ENCODE measurements around the gene CASKIN2. TPM values are rescaled to one million over a fixed set of nuclear protein-coding genes. Genes with fewer than 3 reads are reported as not detected.

The CASKIN2 gene, protein sequence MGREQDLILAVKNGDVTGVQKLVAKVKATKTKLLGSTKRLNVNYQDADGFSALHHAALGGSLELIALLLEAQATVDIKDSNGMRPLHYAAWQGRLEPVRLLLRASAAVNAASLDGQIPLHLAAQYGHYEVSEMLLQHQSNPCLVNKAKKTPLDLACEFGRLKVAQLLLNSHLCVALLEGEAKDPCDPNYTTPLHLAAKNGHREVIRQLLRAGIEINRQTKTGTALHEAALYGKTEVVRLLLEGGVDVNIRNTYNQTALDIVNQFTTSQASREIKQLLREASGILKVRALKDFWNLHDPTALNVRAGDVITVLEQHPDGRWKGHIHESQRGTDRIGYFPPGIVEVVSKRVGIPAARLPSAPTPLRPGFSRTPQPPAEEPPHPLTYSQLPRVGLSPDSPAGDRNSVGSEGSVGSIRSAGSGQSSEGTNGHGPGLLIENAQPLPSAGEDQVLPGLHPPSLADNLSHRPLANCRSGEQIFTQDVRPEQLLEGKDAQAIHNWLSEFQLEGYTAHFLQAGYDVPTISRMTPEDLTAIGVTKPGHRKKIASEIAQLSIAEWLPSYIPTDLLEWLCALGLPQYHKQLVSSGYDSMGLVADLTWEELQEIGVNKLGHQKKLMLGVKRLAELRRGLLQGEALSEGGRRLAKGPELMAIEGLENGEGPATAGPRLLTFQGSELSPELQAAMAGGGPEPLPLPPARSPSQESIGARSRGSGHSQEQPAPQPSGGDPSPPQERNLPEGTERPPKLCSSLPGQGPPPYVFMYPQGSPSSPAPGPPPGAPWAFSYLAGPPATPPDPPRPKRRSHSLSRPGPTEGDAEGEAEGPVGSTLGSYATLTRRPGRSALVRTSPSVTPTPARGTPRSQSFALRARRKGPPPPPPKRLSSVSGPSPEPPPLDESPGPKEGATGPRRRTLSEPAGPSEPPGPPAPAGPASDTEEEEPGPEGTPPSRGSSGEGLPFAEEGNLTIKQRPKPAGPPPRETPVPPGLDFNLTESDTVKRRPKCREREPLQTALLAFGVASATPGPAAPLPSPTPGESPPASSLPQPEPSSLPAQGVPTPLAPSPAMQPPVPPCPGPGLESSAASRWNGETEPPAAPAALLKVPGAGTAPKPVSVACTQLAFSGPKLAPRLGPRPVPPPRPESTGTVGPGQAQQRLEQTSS (N-terminal part only)
- polyA plus RNA-seq (2012; ENCODE audit: insufficient read depth, insufficient read length), result 11.1 TPM

DNA sequence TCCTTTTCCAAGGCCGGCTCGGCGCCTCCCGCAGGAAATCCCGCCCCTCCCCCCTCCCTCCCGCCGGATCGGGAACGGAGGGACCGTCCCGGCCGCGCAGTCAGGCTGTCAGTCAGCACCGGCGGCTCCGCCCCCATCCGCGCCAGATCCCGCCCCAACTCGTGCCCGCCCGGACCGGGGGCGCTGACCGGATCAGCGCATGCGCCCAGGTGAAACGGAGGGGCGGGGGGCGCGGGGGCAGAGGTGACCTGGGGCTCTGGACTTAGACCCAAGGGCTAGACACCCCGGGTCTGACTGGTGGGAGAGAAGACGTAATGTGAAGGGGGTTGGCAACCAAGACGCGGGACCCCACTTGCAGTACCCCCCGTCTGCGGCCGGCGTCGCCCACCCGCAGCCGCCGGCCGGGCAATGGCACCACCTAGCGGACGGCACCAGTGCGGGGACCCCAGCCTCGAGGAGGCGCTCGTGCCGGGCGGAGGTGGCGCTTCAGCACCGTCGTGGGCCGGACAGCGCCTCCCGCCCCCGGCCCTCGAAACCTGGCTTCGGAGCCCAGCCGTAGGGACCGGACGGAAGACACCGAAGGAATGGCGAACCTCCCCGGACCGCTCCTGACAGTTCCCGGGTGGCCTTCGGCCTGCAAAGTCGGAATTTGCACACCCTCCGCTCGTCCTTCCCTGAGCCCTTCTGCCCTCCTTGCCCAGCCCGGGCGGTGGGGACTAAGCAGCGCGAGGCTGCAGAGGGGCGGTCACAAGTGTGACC lies at the start of gene CASKIN2:
Gene CASKIN2, minus strand, starts transcription at position 42 of the 759 bp plus-strand sequence. CDS start 1,733 bp downstream, outside the sequence.
- peak; percentile 72 for DNase-seq (ENCODE audit: low read depth, low spot score)
- H3K4me3 ChIP-seq (ENCODE audit: low read length), result peak within 1 kb of the TSS; percentile 79

DNA sequence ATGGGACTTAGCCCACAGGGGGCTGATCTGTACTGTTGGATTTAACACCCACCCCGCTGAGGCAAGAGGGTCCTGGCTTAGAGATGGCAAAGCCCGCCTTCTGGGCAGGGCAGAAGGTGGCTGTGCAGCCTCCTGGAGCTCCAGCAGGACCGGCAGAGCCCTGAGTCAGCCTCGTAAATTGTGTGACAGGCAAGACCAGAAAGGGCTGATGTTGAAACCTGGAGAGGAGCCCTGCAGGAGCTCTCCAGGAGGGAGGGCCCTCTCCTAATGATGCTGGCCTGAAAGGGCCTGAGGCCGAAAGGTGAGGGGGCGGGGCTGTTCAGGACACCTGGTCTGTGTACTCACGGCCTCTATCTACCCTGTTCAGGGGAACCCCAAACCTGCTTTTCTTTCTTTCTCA lies 49.7 kb upstream of the CASKIN2 start:
- no peak overlapping the region for H3K4me3 ChIP-seq (ENCODE audit: low read length)
- no peak for DNase-seq (ENCODE audit: low read depth, low spot score)

DNA sequence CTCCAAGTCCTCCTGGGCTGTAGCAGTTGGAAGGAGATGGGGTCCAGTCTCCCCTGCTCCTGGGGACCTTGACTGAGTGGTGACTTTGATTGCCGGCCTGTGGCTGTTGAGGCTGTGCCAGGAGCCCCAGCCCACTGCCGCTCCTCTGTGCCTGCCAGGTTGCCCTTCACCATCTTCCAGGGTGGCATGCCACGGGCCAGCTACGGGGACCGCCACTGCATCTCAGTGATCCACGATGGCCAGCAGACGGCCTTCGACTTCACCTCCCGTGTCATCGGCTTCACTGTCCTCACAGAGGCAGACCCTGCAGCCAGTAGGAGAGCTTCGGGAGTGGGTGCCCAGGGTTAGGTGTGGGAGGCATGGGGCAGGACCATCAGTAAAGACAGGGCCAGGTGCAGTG lies 48.9 kb upstream of the CASKIN2 start:
- no peak for DNase-seq (ENCODE audit: low read depth, low spot score)
- no peak overlapping the region for H3K4me3 ChIP-seq (ENCODE audit: low read length)

DNA sequence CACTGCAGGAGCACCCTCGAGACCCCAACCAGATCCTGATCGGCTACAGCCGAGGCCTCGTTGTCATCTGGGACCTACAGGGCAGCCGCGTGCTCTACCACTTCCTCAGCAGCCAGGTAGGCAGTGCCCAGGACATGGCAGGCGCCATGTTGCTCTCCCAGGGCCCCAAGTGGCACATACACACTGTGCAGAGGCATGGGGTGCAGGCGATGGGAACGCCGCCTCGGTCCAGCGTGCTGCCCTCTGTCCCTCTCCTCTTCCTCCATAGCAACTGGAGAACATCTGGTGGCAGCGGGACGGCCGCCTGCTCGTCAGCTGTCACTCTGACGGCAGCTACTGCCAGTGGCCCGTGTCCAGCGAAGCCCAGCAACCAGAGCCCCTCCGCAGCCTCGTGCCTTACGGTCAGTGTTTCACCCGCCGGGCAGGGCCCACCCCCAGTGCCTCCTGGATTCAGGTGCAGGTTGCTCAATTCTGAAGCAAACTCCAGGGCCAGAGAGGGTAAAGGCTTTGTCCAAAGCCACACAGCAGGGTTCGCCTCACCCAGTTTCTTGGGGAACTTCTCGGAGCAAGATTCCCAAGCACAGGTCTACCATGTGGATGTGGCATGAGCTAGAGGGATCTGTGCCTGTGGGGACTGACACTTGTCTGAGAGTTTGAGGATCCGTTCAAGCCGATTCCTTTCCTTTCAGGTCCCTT lies 47.9 kb upstream of the CASKIN2 start:
- no peak for DNase-seq (ENCODE audit: low read depth, low spot score)
- H3K4me3 ChIP-seq (ENCODE audit: low read length), result no peak overlapping the region

DNA sequence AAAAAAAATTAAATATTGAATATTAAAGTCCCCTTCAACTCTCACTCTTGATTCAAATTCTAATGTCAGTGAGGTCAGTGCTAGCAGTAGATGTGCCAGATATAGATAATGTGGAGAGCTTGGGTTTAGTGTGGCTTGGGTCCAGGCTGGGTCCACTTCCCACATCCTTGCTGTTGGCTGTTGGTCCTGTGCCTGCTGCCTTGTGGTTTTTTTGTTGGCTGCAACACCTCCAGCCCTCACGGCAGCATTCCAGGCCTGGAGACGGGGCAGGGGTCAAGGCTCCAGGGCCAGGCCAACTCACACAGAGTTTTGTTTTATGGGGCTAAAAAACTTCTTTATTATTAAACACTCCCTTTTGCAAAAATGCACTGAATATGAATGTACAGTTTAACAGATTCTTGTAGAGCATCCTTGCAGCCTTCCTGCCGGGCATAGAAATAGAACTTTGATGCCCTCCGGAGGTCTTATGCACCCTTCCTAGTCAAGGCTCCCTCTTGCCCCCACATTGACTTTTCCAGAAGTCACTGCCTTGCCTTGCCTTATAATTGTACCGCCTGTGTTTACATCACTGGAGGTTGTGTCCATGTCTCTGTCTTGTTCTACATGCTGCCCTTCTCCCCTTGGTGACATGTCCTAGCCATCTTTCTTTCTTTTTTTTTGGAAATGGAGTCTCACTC lies 46.7 kb upstream of the CASKIN2 start:
- no peak for DNase-seq (ENCODE audit: low read depth, low spot score)
- no peak overlapping the region for H3K4me3 ChIP-seq (ENCODE audit: low read length)

DNA sequence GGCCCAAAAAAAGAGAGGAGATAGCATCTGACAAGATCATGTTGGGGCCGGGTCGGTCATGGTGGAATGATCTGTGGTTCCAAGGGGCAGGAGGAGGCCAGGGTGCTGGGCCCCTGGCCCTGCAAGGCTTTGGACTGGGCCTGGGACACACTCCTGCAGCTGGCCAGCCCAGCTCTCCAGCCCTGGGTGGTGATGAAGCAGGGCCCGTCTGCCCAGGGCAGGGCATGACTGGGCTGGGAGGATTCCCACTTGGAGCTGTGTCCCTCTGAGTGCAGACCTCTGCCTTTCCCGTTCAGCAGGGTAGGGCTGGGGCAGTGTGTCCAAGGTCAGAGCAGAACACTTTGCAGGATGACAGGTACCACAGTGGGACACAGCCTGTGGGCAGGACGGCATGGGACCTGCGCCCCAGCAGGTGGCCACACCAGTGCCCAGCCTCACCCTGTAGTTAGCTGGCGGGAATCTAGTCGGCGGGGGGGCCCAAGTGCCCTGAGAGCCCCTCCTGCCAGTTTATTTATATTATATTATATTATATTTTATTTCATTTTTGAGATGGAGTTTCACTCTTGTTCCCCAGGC lies 44.7 kb upstream of the CASKIN2 start:
- DNase-seq (ENCODE audit: low read depth, low spot score), result no peak
- H3K4me3 ChIP-seq (ENCODE audit: low read length), result no peak overlapping the region

DNA sequence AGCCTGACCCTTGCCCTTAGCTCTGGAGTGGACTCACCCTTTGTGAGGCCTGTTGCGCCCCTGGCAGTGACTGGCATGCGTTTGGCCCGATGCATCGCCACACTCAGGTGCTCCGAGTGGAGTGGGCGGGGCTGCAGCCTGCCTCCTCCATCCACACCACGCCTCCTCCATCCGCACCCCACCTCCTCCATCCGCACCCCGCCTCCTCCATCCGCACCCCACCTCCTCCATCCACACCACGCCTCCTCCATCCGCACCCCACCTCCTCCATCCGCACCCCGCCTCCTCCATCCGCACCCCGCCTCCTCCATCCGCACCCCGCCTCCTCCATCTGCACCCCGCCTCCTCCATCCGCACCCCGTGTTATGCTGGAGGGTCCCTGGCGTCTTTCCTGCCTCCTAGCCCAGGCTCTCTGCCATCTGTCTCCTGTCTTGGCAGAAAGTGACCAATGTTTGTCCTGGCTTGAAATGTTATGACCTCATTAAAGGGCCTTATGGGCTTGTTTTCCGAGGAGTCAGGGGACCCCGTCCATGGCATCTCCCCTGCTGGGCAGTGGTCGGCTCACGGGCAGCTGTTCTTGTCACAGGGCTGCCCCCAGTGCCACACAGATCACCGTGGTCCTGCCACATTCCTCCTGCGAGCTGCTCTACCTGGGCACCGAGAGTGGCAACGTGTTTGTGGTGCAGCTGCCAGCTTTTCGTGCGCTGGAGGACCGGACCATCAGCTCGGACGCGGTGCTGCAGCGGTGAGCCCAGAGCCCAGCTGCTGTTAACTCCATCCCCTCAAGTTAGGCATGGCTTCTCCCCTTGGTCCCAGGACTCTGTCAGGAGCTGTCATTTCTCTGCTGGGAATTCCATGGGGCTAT lies 43.6 kb upstream of the CASKIN2 start:
- no peak for DNase-seq (ENCODE audit: low read depth, low spot score)

DNA sequence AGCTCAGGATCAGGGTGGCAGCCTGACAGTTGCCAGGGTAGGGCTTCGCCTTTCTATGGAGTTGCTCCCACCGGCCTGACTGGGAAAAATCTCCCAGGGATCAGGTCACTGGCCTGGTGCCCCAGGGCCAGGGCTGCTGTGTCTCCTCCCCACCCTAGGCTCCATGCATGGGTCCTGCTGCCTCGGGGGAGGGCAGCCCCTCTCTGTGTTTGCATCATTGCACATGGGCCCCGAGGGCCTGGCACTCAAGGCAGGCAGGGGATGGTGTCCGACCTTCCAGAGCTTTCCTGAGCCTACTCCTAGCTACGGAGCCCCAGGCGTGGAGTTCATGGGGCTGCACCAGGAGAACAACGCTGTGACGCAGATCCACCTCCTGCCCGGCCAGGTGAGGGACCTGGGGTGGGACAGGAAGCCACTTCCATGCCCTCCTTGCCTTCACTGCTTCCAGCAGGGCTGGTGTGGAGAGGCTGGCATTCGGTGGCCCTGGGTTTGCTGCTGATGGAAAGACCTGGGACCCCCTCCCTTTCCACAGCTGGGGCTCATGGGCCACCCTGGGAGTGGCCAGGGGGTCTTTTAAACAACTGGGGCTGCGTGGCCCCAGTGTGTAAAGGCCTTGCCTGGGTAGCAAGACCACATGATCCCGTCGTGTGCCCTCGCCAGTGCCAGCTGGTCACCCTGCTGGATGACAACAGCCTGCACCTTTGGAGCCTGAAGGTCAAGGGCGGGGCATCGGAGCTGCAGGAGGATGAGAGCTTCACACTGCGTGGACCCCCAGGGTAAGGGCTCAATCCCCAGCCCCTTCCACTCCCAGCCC lies 42.7 kb upstream of the CASKIN2 start:
- no peak for DNase-seq (ENCODE audit: low read depth, low spot score)

More for the DNA sequence above, 43.6 kb upstream of the CASKIN2 start:
- H3K4me3 ChIP-seq (ENCODE audit: low read length), result no peak overlapping the region

DNA sequence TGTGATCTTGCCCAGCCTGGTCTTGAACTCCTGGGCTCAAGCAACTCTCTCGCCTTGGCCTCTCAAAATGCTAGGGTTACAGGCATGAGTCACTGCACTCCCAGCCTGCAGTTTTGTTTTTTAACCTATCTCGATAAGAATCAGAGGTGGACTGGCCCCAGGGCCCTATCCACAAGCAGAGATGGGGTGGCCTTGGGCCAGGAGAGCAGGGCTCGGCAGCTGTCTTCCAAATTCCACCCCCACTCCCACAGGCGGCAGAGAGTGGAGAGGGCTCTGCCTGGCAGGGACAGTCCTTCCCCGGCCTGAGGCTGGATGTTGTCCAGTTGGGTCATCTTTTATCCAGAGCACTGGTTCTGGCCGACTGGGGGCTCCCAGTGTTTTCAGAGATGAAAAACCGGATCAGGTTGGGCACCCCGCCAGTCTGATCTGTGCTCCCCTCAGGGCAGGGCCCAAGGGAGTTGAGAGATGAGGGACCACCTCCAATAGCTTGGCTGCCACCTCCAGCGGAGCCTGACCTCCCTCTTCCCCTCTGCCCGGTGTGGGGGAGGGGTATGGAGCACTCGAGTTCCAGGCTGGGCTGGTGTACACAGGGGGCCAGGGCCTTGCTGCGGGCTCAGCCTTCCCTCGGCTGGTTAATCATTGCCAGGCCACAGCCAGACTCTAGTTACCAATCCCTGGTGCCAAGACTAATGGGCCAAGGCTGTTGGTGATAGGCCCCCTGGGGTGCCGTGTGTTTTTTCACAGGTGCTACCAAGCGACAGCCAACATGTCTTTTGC lies 41.9 kb upstream of the CASKIN2 start:
- no peak for DNase-seq (ENCODE audit: low read depth, low spot score)
- no peak overlapping the region for H3K4me3 ChIP-seq (ENCODE audit: low read length)

More for the DNA sequence above, 42.7 kb upstream of the CASKIN2 start:
- H3K4me3 ChIP-seq (ENCODE audit: low read length), result no peak overlapping the region

DNA sequence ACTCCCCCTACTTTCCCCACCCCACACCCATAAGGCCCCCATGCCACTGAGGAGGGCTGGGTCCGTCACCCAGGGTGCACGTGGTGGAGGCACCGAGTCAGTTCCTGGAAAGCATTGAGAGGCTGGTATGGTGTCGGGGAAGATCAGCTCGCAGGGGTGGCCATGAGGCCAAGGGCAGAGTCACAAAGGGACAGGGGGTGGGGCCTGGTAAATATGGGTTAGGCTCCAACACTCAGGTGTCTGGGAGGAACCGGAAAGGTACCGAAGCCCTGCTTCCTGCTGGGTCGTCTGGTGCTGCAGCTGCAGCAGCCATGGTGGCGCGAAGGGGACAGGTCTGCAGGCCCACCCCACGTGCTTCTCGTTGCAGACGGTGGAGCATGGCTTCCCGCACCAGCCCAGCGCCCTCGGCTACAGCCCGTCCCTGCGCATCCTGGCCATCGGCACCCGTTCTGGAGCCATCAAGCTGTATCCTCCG lies 40.4 kb upstream of the CASKIN2 start:
- DNase-seq (ENCODE audit: low read depth, low spot score), result no peak
- no peak overlapping the region for H3K4me3 ChIP-seq (ENCODE audit: low read length)

DNA sequence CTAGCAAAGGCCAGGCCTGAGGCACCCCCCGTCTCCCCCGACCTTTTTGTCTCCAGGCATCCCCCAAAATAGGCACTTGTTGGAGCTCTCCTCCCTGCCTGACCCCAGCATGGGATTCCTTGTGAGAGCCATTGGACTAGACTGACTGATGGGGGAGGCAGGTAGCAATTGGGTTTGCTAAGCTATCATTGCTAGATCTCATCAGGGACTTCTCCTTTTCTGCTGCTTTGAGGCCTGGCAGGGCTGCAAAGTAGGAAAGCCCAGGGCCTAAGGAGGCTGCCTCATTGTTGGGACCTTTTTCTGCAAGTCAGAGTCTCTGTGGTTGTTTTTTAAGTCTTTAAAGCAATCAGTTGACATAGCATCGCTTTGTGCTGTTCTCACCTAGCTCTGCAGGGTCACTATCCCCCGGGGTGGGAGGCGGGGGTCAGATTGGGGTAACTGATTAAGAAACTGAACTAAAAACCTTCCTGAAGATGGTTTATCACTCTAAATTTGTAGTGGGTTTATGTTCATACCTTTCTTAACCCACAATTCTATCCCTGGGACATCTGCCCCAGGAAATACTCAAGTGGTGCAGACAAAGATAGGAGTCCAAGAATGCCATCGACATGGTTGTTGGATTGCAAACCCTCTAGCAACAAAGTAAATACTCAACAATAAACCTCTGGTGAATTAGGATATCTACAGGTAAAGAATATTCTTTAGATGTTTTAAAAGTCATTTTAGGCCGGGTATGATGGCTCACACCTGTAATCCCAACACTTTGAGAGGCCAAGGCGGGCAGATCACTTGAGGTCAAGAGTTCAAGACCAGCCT lies 38.2 kb upstream of the CASKIN2 start:
- H3K4me3 ChIP-seq (ENCODE audit: low read length), result no peak overlapping the region
- DNase-seq (ENCODE audit: low read depth, low spot score), result no peak

DNA sequence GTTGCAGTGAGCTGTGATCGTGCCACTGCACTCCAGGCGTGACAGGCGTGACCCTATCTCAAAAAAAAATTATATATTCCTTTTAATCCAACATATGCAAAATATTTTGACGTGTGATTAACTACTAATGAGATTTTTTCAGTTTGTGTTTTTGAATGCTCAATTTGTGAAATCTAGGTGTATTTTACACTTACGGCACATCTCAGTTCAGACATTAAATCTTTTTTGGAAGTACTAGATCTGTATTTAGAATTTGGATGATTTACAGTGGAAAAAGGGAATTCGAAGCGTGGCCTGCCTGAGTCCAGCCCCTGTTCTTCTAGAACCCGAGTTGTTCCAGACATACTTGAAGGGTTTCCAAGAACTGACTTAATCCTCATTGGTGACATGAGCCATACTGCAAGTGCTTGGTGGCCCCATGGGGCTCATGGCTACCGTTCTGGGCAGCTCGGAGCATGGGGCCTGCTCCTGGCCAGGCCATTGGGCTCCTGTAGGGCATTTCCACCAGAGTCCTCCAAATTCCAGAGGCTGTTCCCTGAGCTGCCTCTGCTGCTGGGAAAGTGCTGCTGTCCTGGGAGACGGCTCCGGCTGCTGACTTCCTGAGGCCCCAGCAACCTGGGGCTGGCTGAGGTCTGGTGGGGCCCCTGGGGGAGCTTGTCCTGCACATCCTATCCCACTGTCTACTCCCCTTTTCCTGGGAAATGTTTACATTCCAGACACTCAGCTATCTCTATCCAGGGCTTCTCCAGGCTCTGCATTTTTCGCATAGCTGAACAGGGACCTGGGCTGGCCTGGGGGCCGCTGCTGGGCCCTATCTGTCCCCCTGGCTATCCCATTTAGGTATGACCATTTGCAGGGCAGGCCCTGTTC lies 37.3 kb upstream of the CASKIN2 start:
- no peak for DNase-seq (ENCODE audit: low read depth, low spot score)
- H3K4me3 ChIP-seq (ENCODE audit: low read length), result no peak overlapping the region

DNA sequence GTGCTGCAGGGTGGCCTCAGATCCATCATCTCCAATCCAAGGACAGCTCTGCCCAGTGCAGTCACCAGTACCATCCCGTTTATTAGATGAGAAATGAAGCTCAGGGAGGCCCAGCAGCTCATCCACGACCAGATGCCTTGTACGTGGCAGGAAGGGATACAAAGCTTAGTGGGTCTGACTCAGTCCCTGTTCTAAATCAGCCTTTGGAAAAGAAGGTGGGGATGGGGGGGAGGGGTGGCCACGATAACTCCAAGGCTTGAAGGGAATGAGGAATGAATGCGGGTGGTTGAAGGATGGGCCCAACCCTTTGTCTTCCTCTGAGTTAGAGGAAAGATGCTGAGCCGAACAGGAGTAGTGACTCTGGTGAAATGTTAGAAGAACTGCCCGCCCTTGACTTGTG lies 35.9 kb upstream of the CASKIN2 start:
- no peak overlapping the region for H3K4me3 ChIP-seq (ENCODE audit: low read length)
- DNase-seq (ENCODE audit: low read depth, low spot score), result no peak

Measured in Jurkat, Clone E6-1 (cell line).